ENCODE results near the gene TMEM18.

Gene TMEM18

GRCh38 chr2:657766-658165 lies 19.4 kb downstream of the TMEM18 start:
- Histone ChIP-seq H3K4me3 (ENCODE audit: low read depth, low read length) (no peak overlapping the region), H3K27me3 (ENCODE audit: control insufficient read depth, insufficient read depth, low read length) (no peaks in the 10 kb centered on the region), H3K9ac (ENCODE audit: low read depth, low read length) (no peak overlapping the region), H3K9me3 (ENCODE audit: control insufficient read depth, insufficient read depth, low read length) (no peaks in the 10 kb centered on the region), H3K36me3 (ENCODE audit: control insufficient read depth, insufficient read depth, low read length) (no peaks in the 10 kb centered on the region), H3K4me1 (ENCODE audit: control insufficient read depth, insufficient read depth, low read length) (no peaks in the 10 kb centered on the region)

- Histone ChIP-seq H3K9ac (ENCODE audit: low read depth, low read length) (no peak overlapping the region), H3K4me1 (ENCODE audit: control insufficient read depth, insufficient read depth, low read length) (no peaks in the 10 kb centered on the region), H3K4me3 (ENCODE audit: low read depth, low read length) (no peak overlapping the region), H3K9me3 (ENCODE audit: control insufficient read depth, insufficient read depth, low read length) (no peaks in the 10 kb centered on the region), H3K27me3 (ENCODE audit: control insufficient read depth, insufficient read depth, low read length) (no peaks in the 10 kb centered on the region), H3K36me3 (ENCODE audit: control insufficient read depth, insufficient read depth, low read length) (no peaks in the 10 kb centered on the region)
These were observed 20.5 kb downstream of the TMEM18 start for GRCh38 chr2:656676-657075.

- H3K9me3 ChIP-seq (ENCODE audit: control insufficient read depth, insufficient read depth, low read length): no peaks in the 10 kb centered on the region
- no peaks in the 10 kb centered on the region for H3K36me3 ChIP-seq (ENCODE audit: control insufficient read depth, insufficient read depth, low read length)
- no peaks in the 10 kb centered on the region for H3K4me1 ChIP-seq (ENCODE audit: control insufficient read depth, insufficient read depth, low read length)
- no peak overlapping the region for H3K9ac ChIP-seq (ENCODE audit: low read depth, low read length)
- no peaks in the 10 kb centered on the region for H3K27me3 ChIP-seq (ENCODE audit: control insufficient read depth, insufficient read depth, low read length)
- no peak overlapping the region for H3K4me3 ChIP-seq (ENCODE audit: low read depth, low read length)
These were observed 21.6 kb downstream of the TMEM18 start for GRCh38 chr2:655626-656025.

GRCh38 chr2:654896-655295 lies 22.3 kb downstream of the TMEM18 start:
- Histone ChIP-seq H3K4me1 (ENCODE audit: control insufficient read depth, insufficient read depth, low read length) (no peaks in the 10 kb centered on the region), H3K9me3 (ENCODE audit: control insufficient read depth, insufficient read depth, low read length) (no peaks in the 10 kb centered on the region), H3K36me3 (ENCODE audit: control insufficient read depth, insufficient read depth, low read length) (no peaks in the 10 kb centered on the region), H3K27me3 (ENCODE audit: control insufficient read depth, insufficient read depth, low read length) (no peaks in the 10 kb centered on the region), H3K4me3 (ENCODE audit: low read depth, low read length) (no peak overlapping the region), H3K9ac (ENCODE audit: low read depth, low read length) (no peak overlapping the region)

GRCh38 chr2:653645-654425 lies 23.4 kb downstream of the TMEM18 start:
- Histone ChIP-seq H3K9me3 (ENCODE audit: control insufficient read depth, insufficient read depth, low read length) (no peaks in the 10 kb centered on the region), H3K36me3 (ENCODE audit: control insufficient read depth, insufficient read depth, low read length) (no peaks in the 10 kb centered on the region), H3K27me3 (ENCODE audit: control insufficient read depth, insufficient read depth, low read length) (no peaks in the 10 kb centered on the region), H3K4me3 (ENCODE audit: low read depth, low read length) (no peak overlapping the region), H3K9ac (ENCODE audit: low read depth, low read length) (no peak overlapping the region), H3K4me1 (ENCODE audit: control insufficient read depth, insufficient read depth, low read length) (no peaks in the 10 kb centered on the region)

GRCh38 chr2:652881-653480 lies 24.2 kb downstream of the TMEM18 start:
- Histone ChIP-seq H3K9ac (ENCODE audit: low read depth, low read length) (no peak overlapping the region), H3K4me1 (ENCODE audit: control insufficient read depth, insufficient read depth, low read length) (no peaks in the 10 kb centered on the region), H3K27me3 (ENCODE audit: control insufficient read depth, insufficient read depth, low read length) (no peaks in the 10 kb centered on the region), H3K9me3 (ENCODE audit: control insufficient read depth, insufficient read depth, low read length) (no peaks in the 10 kb centered on the region), H3K4me3 (ENCODE audit: low read depth, low read length) (no peak overlapping the region), H3K36me3 (ENCODE audit: control insufficient read depth, insufficient read depth, low read length) (no peaks in the 10 kb centered on the region)

- Histone ChIP-seq H3K9me3 (ENCODE audit: control insufficient read depth, insufficient read depth, low read length) (no peaks in the 10 kb centered on the region), H3K36me3 (ENCODE audit: control insufficient read depth, insufficient read depth, low read length) (no peaks in the 10 kb centered on the region), H3K4me3 (ENCODE audit: low read depth, low read length) (no peak overlapping the region), H3K27me3 (ENCODE audit: control insufficient read depth, insufficient read depth, low read length) (no peaks in the 10 kb centered on the region), H3K9ac (ENCODE audit: low read depth, low read length) (no peak overlapping the region), H3K4me1 (ENCODE audit: control insufficient read depth, insufficient read depth, low read length) (no peaks in the 10 kb centered on the region)
These were observed 25.2 kb downstream of the TMEM18 start for GRCh38 chr2:651951-652373.

GRCh38 chr2:650343-651310 lies 26.6 kb downstream of the TMEM18 start:
- H3K4me3 ChIP-seq (ENCODE audit: low read depth, low read length): no peak overlapping the region
- H3K9ac ChIP-seq (ENCODE audit: low read depth, low read length): no peak overlapping the region
- no peaks in the 10 kb centered on the region for H3K27me3 ChIP-seq (ENCODE audit: control insufficient read depth, insufficient read depth, low read length)
- no peaks in the 10 kb centered on the region for H3K36me3 ChIP-seq (ENCODE audit: control insufficient read depth, insufficient read depth, low read length)
- H3K9me3 ChIP-seq (ENCODE audit: control insufficient read depth, insufficient read depth, low read length): no peaks in the 10 kb centered on the region
- H3K4me1 ChIP-seq (ENCODE audit: control insufficient read depth, insufficient read depth, low read length): no peaks in the 10 kb centered on the region

- Histone ChIP-seq H3K27me3 (ENCODE audit: control insufficient read depth, insufficient read depth, low read length) (no peaks in the 10 kb centered on the region), H3K9ac (ENCODE audit: low read depth, low read length) (no peak overlapping the region), H3K9me3 (ENCODE audit: control insufficient read depth, insufficient read depth, low read length) (no peaks in the 10 kb centered on the region), H3K4me3 (ENCODE audit: low read depth, low read length) (no peak overlapping the region), H3K4me1 (ENCODE audit: control insufficient read depth, insufficient read depth, low read length) (no peaks in the 10 kb centered on the region), H3K36me3 (ENCODE audit: control insufficient read depth, insufficient read depth, low read length) (no peaks in the 10 kb centered on the region)
These were observed 27.5 kb downstream of the TMEM18 start for GRCh38 chr2:649426-650342.

GRCh38 chr2:648476-649424 lies 28.5 kb downstream of the TMEM18 start:
- Histone ChIP-seq H3K9ac (ENCODE audit: low read depth, low read length) (no peak overlapping the region), H3K4me1 (ENCODE audit: control insufficient read depth, insufficient read depth, low read length) (no peaks in the 10 kb centered on the region), H3K9me3 (ENCODE audit: control insufficient read depth, insufficient read depth, low read length) (no peaks in the 10 kb centered on the region), H3K4me3 (ENCODE audit: low read depth, low read length) (no peak overlapping the region), H3K27me3 (ENCODE audit: control insufficient read depth, insufficient read depth, low read length) (no peaks in the 10 kb centered on the region), H3K36me3 (ENCODE audit: control insufficient read depth, insufficient read depth, low read length) (no peaks in the 10 kb centered on the region)

Measured in iPS-15b (cell line).